ENCODE measurements around the gene RASA2. TPM values are rescaled to one million over a fixed set of nuclear protein-coding genes. Genes with fewer than 3 reads are reported as not detected.

The RASA2 gene
- total and polyA plus RNA-seq, 2 of the 8 experiments (the other 6 are each of a cell fraction or from before 2014, with no cell fraction given), result 3.5 to 15.9 TPM

- H3K36me3 ChIP-seq (ENCODE audit: control insufficient read depth in 2 of 4, insufficient read depth in 4 of 4, low read length in 3 of 4), result no peaks in the 10 kb centered on the region
- ChIA-PET CTCF (ENCODE audit: partially characterized antibody) (interaction anchor here (0.6 to 12.5 kb wide), 32 partner anchors 8 to 252 kb away, joined by 3 to 349 read pairs (median 4); partner anchors contain the start of gene PXYLP1), POLR2A (ENCODE audit: partially characterized antibody) (interaction anchor here (0.6 to 1.1 kb wide), 2 partner anchors 143 to 1090 kb away, joined by 3 read pairs; no protein-coding TSS in a partner anchor)
- H4K8ac ChIP-seq (ENCODE audit: extremely low read depth, insufficient read depth, low read length), result no peak overlapping the region
- no peaks in the 10 kb centered on the region for H3K79me1 ChIP-seq (ENCODE audit: low read depth, low read length)
- no peaks in the 10 kb centered on the region for H3K27me3 ChIP-seq (replicated peaks in 1 of 4; ENCODE audit: control insufficient read depth in 3 of 4, extremely low read depth in 1 of 4, insufficient read depth in 3 of 4, low read length in 3 of 4)
- no peak overlapping the region for H2BK15ac ChIP-seq (ENCODE audit: low read length)
- no peak overlapping the region for H2AK5ac ChIP-seq (ENCODE audit: low read depth, low read length)
- H4K91ac ChIP-seq (replicated peaks; ENCODE audit: insufficient read length, low read length), result no peak overlapping the region
- no peak overlapping the region for H2BK120ac ChIP-seq (replicated peaks; ENCODE audit: low read depth, low read length)
- H3K4me2 ChIP-seq (ENCODE audit: insufficient read depth in 1 of 2, low read depth in 2 of 2, low read length in 2 of 2), result no peak overlapping the region
- H3K23ac ChIP-seq (ENCODE audit: insufficient read length), result no peak overlapping the region
- H3K9me3 ChIP-seq (ENCODE audit: insufficient read depth in 2 of 2, low read depth in 1 of 2, low read length in 1 of 2), result no peaks in the 10 kb centered on the region
- peaks cover 0 to 3% (median 0%) of the 10 kb centered on the region in 4 experiments; a peak in 3 of 7 replicates for H3K4me1 ChIP-seq (replicated peaks in 1 of 4; ENCODE audit: control insufficient read depth in 3 of 4, insufficient read depth in 4 of 4, low read length in 3 of 4)
- H2AFZ ChIP-seq (ENCODE audit: low read length), result no peak overlapping the region
- H3K18ac ChIP-seq (ENCODE audit: extremely low read depth, low read length), result no peak overlapping the region
- H4K20me1 ChIP-seq (replicated peaks in 1 of 2; ENCODE audit: control insufficient read depth in 1 of 2, insufficient read depth in 2 of 2, low read length in 2 of 2), result no peaks in the 10 kb centered on the region
- FAIRE-seq, result no peak
- DNase-seq (ENCODE audit: low read depth in 1 of 2, low spot score in 2 of 2), result no peak
- no peak overlapping the region for H3K14ac ChIP-seq (ENCODE audit: insufficient read length)
- H3K79me2 ChIP-seq (ENCODE audit: control insufficient read depth in 1 of 2, insufficient read depth in 2 of 2, low read length in 2 of 2), result no peaks in the 10 kb centered on the region
- H2BK5ac ChIP-seq (ENCODE audit: low read depth, low read length), result no peak overlapping the region
- H3K4ac ChIP-seq (replicated peaks; ENCODE audit: insufficient read length, low read depth, low read length), result no peak overlapping the region
- H3K9ac ChIP-seq (replicated peaks in 1 of 4; ENCODE audit: extremely low read depth in 1 of 4, low read depth in 3 of 4, low read length in 3 of 4), result no peak overlapping the region
- no peak overlapping the region for H2BK20ac ChIP-seq (ENCODE audit: low read length)
- no peak overlapping the region for H4K5ac ChIP-seq (ENCODE audit: insufficient read length, low read depth, low read length)
- 94% methylated on average over 1 of the region's 1 CpG; no CpG with 5 or more reads in 1 of the 2 experiments for WGBS, 2 experiments (ENCODE audit: extremely low coverage in 1 of 2, insufficient coverage in 1 of 2, insufficient read length in 1 of 2, insufficient replicate concordance in 2 of 2, low coverage in 1 of 2, low lambda C conversion rate in 2 of 2, missing lambda C conversion rate in 1 of 2)
- H3K4me3 ChIP-seq (ENCODE audit: extremely low read depth in 1 of 4, insufficient read depth in 2 of 4, low read depth in 3 of 4, low read length in 4 of 4), result no peak overlapping the region
- H3K56ac ChIP-seq (replicated peaks; ENCODE audit: insufficient read length, low read depth, low read length), result no peak overlapping the region
- no peaks in the 10 kb centered on the region for H3K23me2 ChIP-seq (ENCODE audit: low read depth, low read length)
- TF ChIP-seq POLR2AphosphoS5 (IDR thresholded peaks at IDR 0.05; ENCODE audit: low read depth, low read length), result no peak
- TF ChIP-seq SAP30 (IDR thresholded peaks at IDR 0.05; ENCODE audit: insufficient read depth, insufficient replicate concordance, low read length), result no peak
- TF ChIP-seq POLR2A (IDR thresholded peaks at IDR 0.05; ENCODE audit: control extremely low read depth in 1 of 2, low read depth in 2 of 2, low read length in 2 of 2), result no peak
- no peak for TF ChIP-seq ASH2L (IDR thresholded peaks at IDR 0.05; ENCODE audit: low read length)
- no peak for TF ChIP-seq EP300 (IDR thresholded peaks at IDR 0.05; ENCODE audit: borderline replicate concordance in 1 of 2, low read depth in 2 of 2, low read length in 2 of 2)
- no peak for TF ChIP-seq SRF (IDR thresholded peaks at IDR 0.05; ENCODE audit: low read depth, low read length)
- H2BK12ac ChIP-seq (ENCODE audit: low read depth, low read length), result no peak overlapping the region
- no peak overlapping the region for H3K27ac ChIP-seq (ENCODE audit: low read depth, low read length)
These were observed 34.1 kb upstream of the RASA2 start for GRCh38 chr3:141452773-141453172.

Measured in H1 (cell line).